GM19463 (cell line): ENCODE measurements around the gene STIM1.
"Not testable (repeated sequence)": the region's sequence is repeated elsewhere in the genome, so short reads cannot be mapped to it uniquely, and the experiment has no call there.

Experiments used
- ATAC-seq: cut with Tn5 transposase; IDR thresholded peaks from one replicate; pipeline ENCODE4 v1.9.1; 2021; ENCODE audit warnings: mild to moderate bottlenecking, moderate library complexity; ENCODE audit not compliant: unreplicated experiment

STIM1 gene

GRCh38 chr11:3853899-3854659 is 1.4 kb upstream of the STIM1 start:
- peak; percentile 32 for ATAC-seq

GRCh38 chr11:3854660-3854976 is 846 bp upstream of the STIM1 start:
- ATAC-seq, result no peak

DNA sequence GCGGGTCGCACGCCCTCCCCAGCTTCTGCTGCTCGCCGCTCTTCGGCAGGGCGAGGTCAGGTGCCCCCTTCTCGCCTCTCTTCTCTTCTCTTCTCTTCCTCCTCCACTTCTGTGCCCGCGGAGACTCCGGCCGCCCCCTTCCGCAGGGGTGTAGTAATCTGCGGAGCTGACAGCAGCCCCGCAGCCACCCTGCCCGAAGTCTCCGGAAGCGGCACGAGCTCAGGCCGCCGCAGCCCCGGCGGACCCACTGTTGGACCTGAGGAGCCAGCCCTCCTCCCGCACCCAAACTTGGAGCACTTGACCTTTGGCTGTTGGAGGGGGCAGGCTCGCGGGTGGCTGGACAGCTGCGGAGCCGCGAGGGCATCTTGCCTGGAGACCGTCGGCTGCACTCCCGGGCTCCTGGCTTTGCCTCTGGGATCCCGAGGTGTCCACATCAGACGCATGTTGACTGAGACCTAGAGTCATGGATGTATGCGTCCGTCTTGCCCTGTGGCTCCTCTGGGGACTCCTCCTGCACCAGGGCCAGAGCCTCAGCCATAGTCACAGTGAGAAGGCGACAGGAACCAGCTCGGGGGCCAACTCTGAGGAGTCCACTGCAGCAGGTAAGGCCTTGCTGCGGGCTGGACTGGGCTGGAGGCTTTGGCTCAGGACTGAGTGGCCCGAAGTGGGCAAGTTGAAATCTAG is 486 bp downstream of the STIM1 start:
- peak; percentile 14 for ATAC-seq

DNA sequence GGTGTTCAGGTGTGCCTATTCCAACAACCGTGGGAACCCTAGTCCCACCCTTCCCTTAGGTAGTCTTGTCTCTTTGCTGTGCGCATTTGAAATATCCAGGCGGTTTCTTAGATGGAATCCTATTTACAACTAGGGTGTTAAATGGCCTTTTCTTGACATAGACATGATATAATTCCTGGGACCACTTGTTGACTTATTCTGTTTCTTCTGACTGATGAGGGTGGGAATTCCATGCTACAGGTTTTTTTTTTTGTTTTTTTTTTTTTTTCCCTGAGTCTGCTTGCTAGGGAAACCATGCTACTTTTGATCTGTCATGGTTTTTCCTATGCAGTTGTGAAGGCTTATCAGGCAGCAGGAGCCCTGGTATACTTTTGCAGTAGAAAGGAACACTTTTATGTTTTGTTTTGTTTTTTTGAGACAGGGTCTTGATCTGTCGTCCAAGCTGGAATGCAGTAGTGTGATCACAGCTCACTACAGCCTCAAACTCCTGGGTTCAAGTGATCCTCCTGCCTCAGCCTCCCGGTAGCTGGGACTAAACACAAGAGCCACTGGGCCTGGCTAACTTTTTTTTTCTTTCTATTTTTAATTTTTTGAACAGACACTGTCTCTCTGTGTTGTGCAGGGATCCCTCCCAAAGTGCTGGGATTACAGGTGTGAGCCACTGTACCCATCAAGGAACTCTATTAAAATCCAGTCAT is 1.5 kb downstream of the STIM1 start:
- no peak for ATAC-seq

DNA sequence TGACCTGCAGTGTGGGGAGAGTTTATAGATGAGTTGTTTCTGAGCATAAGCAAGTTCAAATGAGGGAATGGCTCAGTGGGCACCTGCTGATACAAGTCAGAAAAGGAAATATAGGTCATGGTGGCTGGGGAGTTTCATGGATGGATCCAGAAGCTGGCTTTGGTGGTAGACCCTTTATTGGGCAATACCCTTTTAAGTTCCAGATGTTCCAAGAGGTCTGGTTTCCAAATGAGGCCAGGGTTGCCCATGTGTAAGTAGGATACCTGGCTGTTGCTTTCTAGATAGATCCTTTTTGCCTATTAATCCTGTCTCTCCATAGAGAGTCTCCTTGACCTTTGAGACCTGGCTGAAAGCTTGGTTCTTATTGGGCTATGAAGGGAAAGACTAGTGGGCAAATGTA is 2.2 kb downstream of the STIM1 start:
- ATAC-seq, result no peak

DNA sequence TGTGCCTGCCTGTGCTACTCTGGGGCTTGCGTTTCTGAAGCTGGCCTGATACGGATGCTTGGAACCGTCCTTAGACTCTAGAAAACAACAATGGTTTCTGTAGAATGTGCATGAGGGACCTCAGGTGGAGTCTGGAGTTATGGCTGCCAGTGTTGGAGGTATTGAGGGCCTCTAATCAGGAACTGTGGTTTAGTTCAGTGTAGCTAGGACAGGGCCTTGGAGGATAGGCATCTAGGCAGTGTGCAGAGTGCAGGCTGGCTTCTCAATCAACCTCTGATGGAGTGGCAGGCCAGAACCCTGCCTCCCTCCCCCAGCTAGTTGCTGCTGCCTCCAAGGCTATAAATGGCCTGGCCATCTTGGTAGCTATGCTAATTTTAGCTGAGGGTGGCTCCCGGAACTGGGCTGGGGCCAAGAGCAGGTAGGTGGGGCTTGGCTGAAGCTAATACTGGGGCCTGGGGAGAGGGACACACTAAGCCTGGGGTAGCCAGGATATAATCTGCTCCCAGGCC is 4.0 kb downstream of the STIM1 start:
- ATAC-seq, result peak; percentile 26

DNA sequence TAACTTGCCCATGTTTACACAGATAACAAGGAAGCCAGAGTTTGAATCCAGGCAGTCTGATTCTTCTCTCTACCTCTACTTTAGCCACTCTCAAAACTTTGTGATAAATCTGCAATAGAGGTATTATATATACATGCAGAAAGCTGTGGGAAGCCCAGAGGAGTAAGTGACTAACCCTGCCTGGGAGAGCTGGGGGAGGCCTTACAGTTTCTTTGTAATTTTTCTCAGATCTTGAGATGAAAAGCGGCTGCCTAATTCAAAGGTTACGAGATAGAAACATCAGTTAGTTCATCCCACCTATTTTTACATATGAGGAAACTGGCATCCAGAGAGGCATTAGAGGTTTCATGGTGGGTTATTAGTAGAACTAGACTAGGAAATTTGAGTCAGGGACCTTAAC is 4.9 kb downstream of the STIM1 start:
- no peak for ATAC-seq

- ATAC-seq, result not testable (repeated sequence)
These were observed 5.5 kb downstream of the STIM1 start for GRCh38 chr11:3860898-3861393.

DNA sequence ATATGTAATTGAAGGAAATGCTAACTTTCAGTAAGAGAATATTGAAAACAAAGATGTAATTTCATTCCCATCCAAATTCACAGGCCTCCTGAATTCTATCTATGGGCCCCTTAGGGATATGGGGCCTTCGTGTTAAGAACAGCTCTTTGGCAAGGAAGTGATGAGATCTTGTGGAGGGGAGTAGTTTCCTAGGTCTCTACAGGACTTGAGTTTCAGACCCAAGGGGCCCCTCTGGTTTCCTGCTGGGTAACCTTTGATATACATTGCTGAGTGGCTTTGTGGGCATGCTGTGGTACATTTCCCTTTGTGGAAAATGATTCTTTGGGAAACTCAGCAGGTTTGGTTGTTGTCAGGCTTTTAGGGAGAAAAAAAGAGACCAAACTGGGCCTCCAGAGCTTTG is 6.2 kb downstream of the STIM1 start:
- no peak for ATAC-seq

- no peak for ATAC-seq
These were observed 10.1 kb downstream of the STIM1 start for GRCh38 chr11:3865388-3866193.

DNA sequence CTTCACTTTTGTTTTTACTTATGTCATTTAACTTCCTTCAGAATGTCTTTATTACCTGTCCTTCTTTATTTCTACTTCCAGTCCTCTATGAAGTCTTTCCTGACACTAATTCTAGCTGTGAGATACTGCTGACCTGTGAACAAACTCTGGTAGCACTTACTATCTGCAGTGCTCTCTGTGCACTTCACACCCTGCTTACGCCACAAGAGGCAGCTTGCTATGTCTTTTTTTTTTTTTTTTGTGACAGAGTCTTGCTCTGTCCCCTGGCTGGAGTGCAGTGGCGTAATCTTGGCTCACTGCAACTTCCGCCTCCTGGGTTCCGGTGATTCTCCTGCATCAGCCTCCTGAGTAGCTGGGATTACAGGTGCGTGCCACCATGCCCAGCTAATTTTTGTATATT is 10.7 kb downstream of the STIM1 start:
- no peak for ATAC-seq

- ATAC-seq, result no peak
These were observed 11.4 kb downstream of the STIM1 start for GRCh38 chr11:3866836-3867208.

DNA sequence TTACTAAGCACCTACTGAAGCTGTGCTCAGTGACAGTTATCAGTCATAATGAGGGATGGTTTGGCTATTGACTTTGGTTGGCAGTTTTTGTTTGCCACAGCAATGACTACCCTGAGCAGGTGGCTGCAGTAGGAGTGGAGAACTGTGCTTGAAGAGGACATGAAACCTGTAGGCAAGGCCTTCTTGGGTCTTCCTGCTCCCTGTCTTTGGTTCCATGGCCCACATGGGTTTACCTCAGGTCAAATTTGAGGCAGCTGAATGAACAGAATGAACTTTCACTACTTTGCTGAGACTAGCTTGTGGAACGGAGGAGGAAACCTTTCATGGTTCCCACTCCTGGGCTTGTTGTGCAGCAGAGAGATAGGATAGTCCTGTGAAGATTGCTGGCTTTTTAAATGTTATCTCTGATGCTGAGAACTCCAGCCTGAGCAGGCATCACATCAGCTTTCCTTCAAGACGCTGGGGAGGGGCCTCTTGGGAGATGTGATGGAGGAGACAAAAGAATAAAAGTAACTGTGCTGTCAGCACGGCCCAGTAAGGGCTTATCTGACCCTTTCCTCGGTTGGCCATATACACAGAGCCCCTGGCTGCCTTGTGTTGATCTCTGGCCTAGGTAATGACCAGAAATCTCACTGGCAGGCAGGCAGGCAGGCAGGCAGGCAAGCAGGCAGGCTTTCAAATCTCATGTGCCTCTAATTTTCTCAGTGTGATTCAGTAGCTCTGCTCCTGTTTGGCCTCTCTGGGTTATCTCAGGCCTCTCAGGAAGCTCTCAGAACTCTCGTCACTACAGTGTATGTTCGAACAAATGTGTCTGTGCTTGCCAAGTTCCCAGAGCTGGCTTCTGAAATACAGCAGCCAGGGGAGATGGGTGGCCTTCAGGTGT is 12.0 kb downstream of the STIM1 start:
- peak; percentile 67 for ATAC-seq

GRCh38 chr11:3873712-3874349 is 18.4 kb downstream of the STIM1 start:
- no peak for ATAC-seq

- ATAC-seq, result no peak
These were observed 21.1 kb downstream of the STIM1 start for GRCh38 chr11:3876613-3877012.

GRCh38 chr11:3877364-3878257 is 22.1 kb downstream of the STIM1 start:
- ATAC-seq, result no peak

DNA sequence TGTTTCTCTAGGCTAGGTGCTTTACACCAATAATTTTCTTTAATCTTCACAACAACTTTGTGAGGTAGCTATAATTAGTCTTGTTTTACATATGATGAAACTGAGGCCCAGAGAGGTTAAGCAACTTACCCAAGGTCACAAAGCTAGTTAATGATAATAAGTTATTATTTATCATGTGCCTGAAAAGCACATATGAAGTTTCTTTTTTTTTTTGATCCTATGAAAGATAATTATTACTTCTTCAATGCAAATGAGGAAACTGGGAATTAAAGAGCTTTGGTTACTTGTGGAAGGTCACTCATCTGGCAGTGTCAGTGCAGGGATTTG is 22.8 kb downstream of the STIM1 start:
- ATAC-seq, result no peak

DNA sequence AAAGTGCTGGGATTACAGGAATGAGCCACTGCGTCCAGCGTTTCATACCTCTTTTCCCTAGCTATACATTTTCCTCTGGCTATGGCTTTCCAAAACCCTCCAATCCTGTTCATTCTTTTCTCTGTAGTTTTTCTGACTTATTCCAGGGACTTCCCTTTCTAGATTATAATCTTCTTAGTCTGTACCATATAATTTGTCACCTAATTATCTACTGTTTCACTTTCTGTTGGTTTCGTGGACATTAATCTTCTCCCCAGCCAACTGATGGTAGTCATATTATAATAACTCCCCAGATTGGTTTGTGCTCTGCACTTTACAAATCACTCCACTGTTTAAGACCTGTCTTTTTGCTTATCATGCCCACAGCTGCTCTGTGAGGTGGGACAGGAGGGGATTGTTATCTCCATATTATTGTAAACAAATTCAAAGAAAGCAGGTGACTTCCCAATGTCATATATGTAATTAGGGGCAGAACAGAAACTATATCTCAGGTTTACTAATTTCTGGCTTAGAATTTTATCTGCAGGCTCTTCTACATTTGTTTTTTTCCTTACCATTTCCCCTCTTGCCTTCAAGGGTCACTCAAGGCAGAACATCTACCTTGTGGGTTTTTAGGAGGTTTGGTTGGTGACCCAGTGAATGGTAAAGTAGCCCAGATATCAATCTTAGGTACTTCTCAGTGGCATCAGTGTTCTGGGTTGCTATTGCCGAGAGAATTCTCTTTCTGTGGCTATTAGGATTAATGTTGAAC is 23.9 kb downstream of the STIM1 start:
- peak; percentile 59 for ATAC-seq
